ENCODE measurements around the gene CILP2. TPM values are rescaled to one million over a fixed set of nuclear protein-coding genes. Genes with fewer than 3 reads are reported as not detected.
A peak's percentile ranks its signal among the peaks of the same experiment; 100 is the strongest.

CILP2 gene, protein sequence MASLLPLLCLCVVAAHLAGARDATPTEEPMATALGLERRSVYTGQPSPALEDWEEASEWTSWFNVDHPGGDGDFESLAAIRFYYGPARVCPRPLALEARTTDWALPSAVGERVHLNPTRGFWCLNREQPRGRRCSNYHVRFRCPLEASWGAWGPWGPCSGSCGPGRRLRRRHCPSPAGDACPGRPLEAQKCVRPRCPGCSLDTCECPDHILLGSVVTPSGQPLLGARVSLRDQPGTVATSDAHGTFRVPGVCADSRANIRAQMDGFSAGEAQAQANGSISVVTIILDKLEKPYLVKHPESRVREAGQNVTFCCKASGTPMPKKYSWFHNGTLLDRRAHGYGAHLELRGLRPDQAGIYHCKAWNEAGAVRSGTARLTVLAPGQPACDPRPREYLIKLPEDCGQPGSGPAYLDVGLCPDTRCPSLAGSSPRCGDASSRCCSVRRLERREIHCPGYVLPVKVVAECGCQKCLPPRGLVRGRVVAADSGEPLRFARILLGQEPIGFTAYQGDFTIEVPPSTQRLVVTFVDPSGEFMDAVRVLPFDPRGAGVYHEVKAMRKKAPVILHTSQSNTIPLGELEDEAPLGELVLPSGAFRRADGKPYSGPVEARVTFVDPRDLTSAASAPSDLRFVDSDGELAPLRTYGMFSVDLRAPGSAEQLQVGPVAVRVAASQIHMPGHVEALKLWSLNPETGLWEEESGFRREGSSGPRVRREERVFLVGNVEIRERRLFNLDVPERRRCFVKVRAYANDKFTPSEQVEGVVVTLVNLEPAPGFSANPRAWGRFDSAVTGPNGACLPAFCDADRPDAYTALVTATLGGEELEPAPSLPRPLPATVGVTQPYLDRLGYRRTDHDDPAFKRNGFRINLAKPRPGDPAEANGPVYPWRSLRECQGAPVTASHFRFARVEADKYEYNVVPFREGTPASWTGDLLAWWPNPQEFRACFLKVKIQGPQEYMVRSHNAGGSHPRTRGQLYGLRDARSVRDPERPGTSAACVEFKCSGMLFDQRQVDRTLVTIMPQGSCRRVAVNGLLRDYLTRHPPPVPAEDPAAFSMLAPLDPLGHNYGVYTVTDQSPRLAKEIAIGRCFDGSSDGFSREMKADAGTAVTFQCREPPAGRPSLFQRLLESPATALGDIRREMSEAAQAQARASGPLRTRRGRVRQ
- polyA plus RNA-seq (2012; rRNA removed) = 0.96 and 1.9 TPM in 2 replicates
- 0.54 and 0.87 TPM in 2 replicates for polyA plus RNA-seq (2012; cell fraction: cytosol; rRNA removed)
- 3.1 and 3.9 TPM in 2 replicates for polyA plus RNA-seq (2012; cell fraction: nucleus; rRNA removed)

- no peak within 1 kb of the TSS for H2AFZ ChIP-seq (ENCODE audit: low read depth)
- ChIA-PET CTCF (interaction anchor here (0.9 to 15.3 kb wide), 3 partner anchors 9 to 106 kb away, joined by 3 to 258 read pairs (median 7); partner anchors contain the start of genes GMIP and YJEFN3), POLR2A (interaction anchor here (0.5 to 0.7 kb wide), 2 partner anchors 9 to 130 kb away, joined by 3 to 4 read pairs; partner anchors contain the start of gene ZNF101)
- H3F3A ChIP-seq (replicated peaks; ENCODE audit: insufficient read depth) = peaks cover 10% of the 10 kb centered on the region
- peak within 1 kb of the TSS; percentile 78 for H3K4me2 ChIP-seq
- DNase-seq = peak; percentile 96
- no peaks in the 10 kb centered on the region for H3K9me3 ChIP-seq
- TF ChIP-seq NRF1 (IDR thresholded peaks at IDR 0.05; ENCODE audit: low read depth, low read length) = no peak
- TF ChIP-seq RCOR1 (IDR thresholded peaks at IDR 0.05; ENCODE audit: low read length) = no peak
- TF ChIP-seq, protein P1, sequence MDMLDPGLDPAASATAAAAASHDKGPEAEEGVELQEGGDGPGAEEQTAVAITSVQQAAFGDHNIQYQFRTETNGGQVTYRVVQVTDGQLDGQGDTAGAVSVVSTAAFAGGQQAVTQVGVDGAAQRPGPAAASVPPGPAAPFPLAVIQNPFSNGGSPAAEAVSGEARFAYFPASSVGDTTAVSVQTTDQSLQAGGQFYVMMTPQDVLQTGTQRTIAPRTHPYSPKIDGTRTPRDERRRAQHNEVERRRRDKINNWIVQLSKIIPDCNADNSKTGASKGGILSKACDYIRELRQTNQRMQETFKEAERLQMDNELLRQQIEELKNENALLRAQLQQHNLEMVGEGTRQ (IDR thresholded peaks at IDR 0.05; ENCODE audit: borderline replicate concordance, low read depth, low read length) = no peak
- no peak for TF ChIP-seq JUND (IDR thresholded peaks at IDR 0.05)
- TF ChIP-seq USF1 (IDR thresholded peaks at IDR 0.05; ENCODE audit: borderline replicate concordance, low read depth) = no peak
- TF ChIP-seq, protein P2, sequence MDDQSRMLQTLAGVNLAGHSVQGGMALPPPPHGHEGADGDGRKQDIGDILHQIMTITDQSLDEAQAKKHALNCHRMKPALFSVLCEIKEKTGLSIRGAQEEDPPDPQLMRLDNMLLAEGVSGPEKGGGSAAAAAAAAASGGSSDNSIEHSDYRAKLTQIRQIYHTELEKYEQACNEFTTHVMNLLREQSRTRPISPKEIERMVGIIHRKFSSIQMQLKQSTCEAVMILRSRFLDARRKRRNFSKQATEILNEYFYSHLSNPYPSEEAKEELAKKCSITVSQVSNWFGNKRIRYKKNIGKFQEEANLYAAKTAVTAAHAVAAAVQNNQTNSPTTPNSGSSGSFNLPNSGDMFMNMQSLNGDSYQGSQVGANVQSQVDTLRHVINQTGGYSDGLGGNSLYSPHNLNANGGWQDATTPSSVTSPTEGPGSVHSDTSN (IDR thresholded peaks at IDR 0.05) = peak; percentile 35; the same call in 1 of the 2 replicates
- TF ChIP-seq, protein P3, sequence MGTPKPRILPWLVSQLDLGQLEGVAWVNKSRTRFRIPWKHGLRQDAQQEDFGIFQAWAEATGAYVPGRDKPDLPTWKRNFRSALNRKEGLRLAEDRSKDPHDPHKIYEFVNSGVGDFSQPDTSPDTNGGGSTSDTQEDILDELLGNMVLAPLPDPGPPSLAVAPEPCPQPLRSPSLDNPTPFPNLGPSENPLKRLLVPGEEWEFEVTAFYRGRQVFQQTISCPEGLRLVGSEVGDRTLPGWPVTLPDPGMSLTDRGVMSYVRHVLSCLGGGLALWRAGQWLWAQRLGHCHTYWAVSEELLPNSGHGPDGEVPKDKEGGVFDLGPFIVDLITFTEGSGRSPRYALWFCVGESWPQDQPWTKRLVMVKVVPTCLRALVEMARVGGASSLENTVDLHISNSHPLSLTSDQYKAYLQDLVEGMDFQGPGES (IDR thresholded peaks at IDR 0.05; ENCODE audit: low read depth, low read length) = no peak
- H3K9ac ChIP-seq = no peak within 1 kb of the TSS
- no peaks in the 10 kb centered on the region for H3K36me3 ChIP-seq (replicated peaks in 1 of 2; ENCODE audit: control insufficient read depth in 1 of 2, insufficient read depth in 2 of 2, low read length in 1 of 2)
- no peaks in the 10 kb centered on the region for H3K79me2 ChIP-seq (ENCODE audit: insufficient read depth)
- no peak within 1 kb of the TSS for H3K27ac ChIP-seq (ENCODE audit: low read depth in 2 of 2, low read length in 1 of 2)
- WGBS (ENCODE audit: low lambda C conversion rate) = 22% methylated on average over 25 of the region's 56 CpGs
- peaks cover 0 to 23% of the 10 kb centered on the region in 2 experiments; a peak in 1 of 4 replicates for H3K4me1 ChIP-seq (ENCODE audit: control insufficient read depth in 1 of 2, insufficient read depth in 2 of 2, low read depth in 1 of 2, low read length in 1 of 2)
- peak within 1 kb of the TSS; percentile 36 to 44; a peak in 3 of 4 replicates for H3K4me3 ChIP-seq (ENCODE audit: low read depth in 2 of 2, low read length in 1 of 2)
- no peaks in the 10 kb centered on the region for H4K20me1 ChIP-seq (ENCODE audit: insufficient read depth)
- no peaks in the 10 kb centered on the region for H3K9me2 ChIP-seq
- no peaks in the 10 kb centered on the region for H3K27me3 ChIP-seq (ENCODE audit: insufficient read depth)
Measured at GRCh38 chr19:19538061-19538784, at the start of gene CILP2. Gene CILP2 (plus strand): TSS chr19:19538265. CDS start chr19:19538350, 85 bp downstream.
